HepG2 (cell line): Measurements from ENCODE around the gene MBIP. TPM values are rescaled to one million over a fixed set of nuclear protein-coding genes. Genes with fewer than 3 reads are reported as not detected.

Experiments used
- ARNT ChIP-seq: fragments of 450-650 bp; IDR thresholded peaks from 2 replicates; pipeline ENCODE4 v1.6.1; 2017
- GMEB2 ChIP-seq: IDR thresholded peaks from 2 replicates; pipeline ENCODE4 v1.6.1; 2016; ENCODE audit warnings: missing biosample characterization, missing genetic modification reagents, low read depth
- RERE ChIP-seq: IDR thresholded peaks from 2 replicates; pipeline ENCODE4 v1.6.1; 2016; ENCODE audit warnings: low read depth, missing genetic modification reagents, missing compliant biosample characterization
- TBX3 ChIP-seq: fragments of 450-650 bp; IDR thresholded peaks from 2 replicates; pipeline ENCODE4 v1.6.1; 2017; ENCODE audit warnings: antibody characterized with exemption, mild to moderate bottlenecking, inconsistent platforms, borderline replicate concordance
- ZBTB3 ChIP-seq: sonication (generic); formaldehyde crosslinking; IDR thresholded peaks from 2 replicates; pipeline ENCODE4 v1.4.0; 2020; ENCODE audit warnings: low read depth, mild to moderate bottlenecking, moderate library complexity, missing genetic modification reagents, borderline replicate concordance
- ZFP90 ChIP-seq: sonication (generic); formaldehyde crosslinking; IDR thresholded peaks from 2 replicates; pipeline ENCODE4 v1.8.0; 2022; ENCODE audit warnings: missing genetic modification reagents, mild to moderate bottlenecking, inconsistent platforms, borderline replicate concordance
- ZNF18 ChIP-seq: sonication (generic); formaldehyde crosslinking; IDR thresholded peaks from 2 replicates; pipeline ENCODE4 v1.8.0; 2022; ENCODE audit warnings: mild to moderate bottlenecking, missing genetic modification reagents; ENCODE audit not compliant: insufficient replicate concordance
- ZNF292 ChIP-seq: sonication (generic); formaldehyde crosslinking; IDR thresholded peaks from 2 replicates; pipeline ENCODE4 v1.8.1; 2022; ENCODE audit warnings: mild to moderate bottlenecking, low read depth, missing genetic modification reagents, borderline replicate concordance
- ZZZ3 ChIP-seq: sonication (generic); formaldehyde crosslinking; IDR thresholded peaks from 2 replicates; pipeline ENCODE4 v1.4.0; 2020; ENCODE audit warnings: missing genetic modification reagents, mild to moderate bottlenecking, borderline replicate concordance
- polyA plus RNA-seq, 8 experiments: library from polyadenylated mRNA; depleted of rRNA in 3 of 8; stranded (reverse) in 7 of 8; unstranded in 1 of 8; fragments of >200 nt; fragmentation: Illumina TruSeq in 4 of 8; extraction: Trizol in 4 of 8; gene quantifications; 2 replicates each; pipeline versions ENCODE4 v1.2.1 to v1.2.3, GENCODE V29; 2011 to 2016; ENCODE audit warnings: low read depth in 4 of 8, missing spikeins in 1 of 8, mixed read lengths in 1 of 8; ENCODE audit not compliant: insufficient read depth in 1 of 8
- total RNA-seq, 5 experiments: library from RNA; depleted of rRNA; stranded (reverse); fragments of >200 nt; fragmentation: Illumina TruSeq; extraction: Trizol; gene quantifications; 2 replicates each; pipeline ENCODE4 v1.2.3, GENCODE V29; 2016; ENCODE audit warnings: low read depth in 1 of 5
- TF ChIP-seq, protein P1 (sequence below): sonication (generic); formaldehyde crosslinking; IDR thresholded peaks from 2 replicates; pipeline ENCODE4 v1.8.0; 2022; ENCODE audit warnings: mild to moderate bottlenecking, missing genetic modification reagents, moderate library complexity
- TF ChIP-seq, protein P2 (sequence below): sonication (generic); formaldehyde crosslinking; IDR thresholded peaks from 2 replicates; pipeline ENCODE4 v1.5.1; 2020; ENCODE audit warnings: missing genetic modification reagents, mild to moderate bottlenecking, borderline replicate concordance

Gene MBIP
- total and polyA plus RNA-seq, 2 of the 13 experiments (the other 11 are each of a cell fraction or from before 2014, with no cell fraction given) = 48.1 to 48.6 TPM

DNA sequence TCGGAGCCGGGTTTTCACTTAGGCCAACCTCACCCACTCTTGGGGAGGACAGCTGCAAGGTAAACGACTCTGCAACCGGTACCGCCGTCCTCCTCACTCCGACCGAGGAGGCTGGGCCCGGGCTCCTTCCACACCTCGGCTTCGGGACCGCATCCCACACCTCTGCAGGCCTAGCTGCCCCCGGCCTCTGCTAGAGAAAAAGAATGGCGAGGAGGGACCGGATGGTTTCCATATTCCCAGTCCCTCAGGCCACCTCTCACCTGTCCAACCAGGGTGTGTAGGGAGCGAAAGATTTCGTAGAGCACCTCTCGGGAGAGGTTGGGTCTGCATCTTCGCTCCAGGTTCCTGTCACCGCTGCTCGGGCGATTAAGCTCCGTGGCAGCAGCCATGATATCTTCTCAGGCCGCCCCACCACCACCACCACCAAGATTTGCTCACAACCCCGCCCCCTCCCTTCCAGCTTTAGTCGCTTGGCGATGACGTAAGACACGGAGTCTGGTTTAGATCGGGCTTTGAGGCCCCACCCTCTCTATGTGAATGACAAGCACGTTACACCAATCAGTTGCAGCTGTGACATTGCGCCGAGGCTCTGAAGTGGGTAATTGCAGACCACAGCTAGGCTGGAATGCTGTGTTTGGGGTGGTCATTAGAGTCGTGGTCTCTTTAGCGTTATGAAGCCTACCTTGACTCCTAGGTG, at the start of gene MBIP (continued):
- TF ChIP-seq ZFP90 (CRISPR knock-in tag) = peak; percentile 49; the same call in 1 of the 2 replicates
- TF ChIP-seq, protein P1, sequence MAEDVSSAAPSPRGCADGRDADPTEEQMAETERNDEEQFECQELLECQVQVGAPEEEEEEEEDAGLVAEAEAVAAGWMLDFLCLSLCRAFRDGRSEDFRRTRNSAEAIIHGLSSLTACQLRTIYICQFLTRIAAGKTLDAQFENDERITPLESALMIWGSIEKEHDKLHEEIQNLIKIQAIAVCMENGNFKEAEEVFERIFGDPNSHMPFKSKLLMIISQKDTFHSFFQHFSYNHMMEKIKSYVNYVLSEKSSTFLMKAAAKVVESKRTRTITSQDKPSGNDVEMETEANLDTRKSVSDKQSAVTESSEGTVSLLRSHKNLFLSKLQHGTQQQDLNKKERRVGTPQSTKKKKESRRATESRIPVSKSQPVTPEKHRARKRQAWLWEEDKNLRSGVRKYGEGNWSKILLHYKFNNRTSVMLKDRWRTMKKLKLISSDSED (CRISPR knock-in tag) = 0 out of 2 replicates have a peak, but pooled peaks have one; percentile 45
- TF ChIP-seq ARNT = no peak
- peak; percentile 24 for TF ChIP-seq ZNF18
- TF ChIP-seq GMEB2 = peak; percentile 50; the same call in 1 of the 2 replicates
- peak; percentile 32; the same call in 1 of the 2 replicates for TF ChIP-seq TBX3
- peak; percentile 98 for TF ChIP-seq ZBTB3 (CRISPR knock-in tag)
- no peak; the same call in 1 of the 2 replicates for TF ChIP-seq RERE (CRISPR knock-in tag)
- TF ChIP-seq, protein P2, sequence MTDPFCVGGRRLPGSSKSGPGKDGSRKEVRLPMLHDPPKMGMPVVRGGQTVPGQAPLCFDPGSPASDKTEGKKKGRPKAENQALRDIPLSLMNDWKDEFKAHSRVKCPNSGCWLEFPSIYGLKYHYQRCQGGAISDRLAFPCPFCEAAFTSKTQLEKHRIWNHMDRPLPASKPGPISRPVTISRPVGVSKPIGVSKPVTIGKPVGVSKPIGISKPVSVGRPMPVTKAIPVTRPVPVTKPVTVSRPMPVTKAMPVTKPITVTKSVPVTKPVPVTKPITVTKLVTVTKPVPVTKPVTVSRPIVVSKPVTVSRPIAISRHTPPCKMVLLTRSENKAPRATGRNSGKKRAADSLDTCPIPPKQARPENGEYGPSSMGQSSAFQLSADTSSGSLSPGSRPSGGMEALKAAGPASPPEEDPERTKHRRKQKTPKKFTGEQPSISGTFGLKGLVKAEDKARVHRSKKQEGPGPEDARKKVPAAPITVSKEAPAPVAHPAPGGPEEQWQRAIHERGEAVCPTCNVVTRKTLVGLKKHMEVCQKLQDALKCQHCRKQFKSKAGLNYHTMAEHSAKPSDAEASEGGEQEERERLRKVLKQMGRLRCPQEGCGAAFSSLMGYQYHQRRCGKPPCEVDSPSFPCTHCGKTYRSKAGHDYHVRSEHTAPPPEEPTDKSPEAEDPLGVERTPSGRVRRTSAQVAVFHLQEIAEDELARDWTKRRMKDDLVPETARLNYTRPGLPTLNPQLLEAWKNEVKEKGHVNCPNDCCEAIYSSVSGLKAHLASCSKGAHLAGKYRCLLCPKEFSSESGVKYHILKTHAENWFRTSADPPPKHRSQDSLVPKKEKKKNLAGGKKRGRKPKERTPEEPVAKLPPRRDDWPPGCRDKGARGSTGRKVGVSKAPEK = no peak; the same call in 1 of the 2 replicates
- peak; percentile 59; the same call in 1 of the 2 replicates for TF ChIP-seq ZZZ3
- TF ChIP-seq ZNF292 = peak; percentile 32
